Calu3 (cell line): ENCODE data around the gene RNF224. TPM values are rescaled to one million over a fixed set of nuclear protein-coding genes. Genes with fewer than 3 reads are reported as not detected.
A peak's percentile ranks its signal among the peaks of the same experiment; 100 is the strongest.

Source experiments
- BruUV-seq: library from RNA; stranded (reverse); fragments of 400-500 nt; replicated peaks from 2 replicates; lab custom pipeline; 2021; lab: Mats Ljungman, UMichigan
- CTCF ChIA-PET: fragments of 300-600 bp; sonication (Branson Sonifier 250); formaldehyde crosslinking; loops from one replicate; lab custom pipeline; 2022; ENCODE audit warnings: antibody characterized with exemption; lab: Charles Lee
- DNase-seq: peaks from one replicate; pipeline ENCODE4 v3.0.0; 2022
- H3K27ac Mint-ChIP-seq: one replicate; pipeline ENCODE4 v1.8.0; 2022; ENCODE audit warnings: mixed read lengths; ENCODE audit not compliant: unreplicated experiment
- H3K27me3 Mint-ChIP-seq: one replicate; pipeline ENCODE4 v1.8.0; 2022; ENCODE audit warnings: mixed read lengths; ENCODE audit not compliant: unreplicated experiment
- H3K36me3 Mint-ChIP-seq: one replicate; pipeline ENCODE4 v1.8.0; 2022; ENCODE audit warnings: mild to moderate bottlenecking, moderate library complexity, mixed read lengths; ENCODE audit not compliant: insufficient read depth, unreplicated experiment
- H3K4me1 Mint-ChIP-seq: one replicate; pipeline ENCODE4 v1.8.0; 2022; ENCODE audit warnings: mild to moderate bottlenecking, low read depth, mixed read lengths; ENCODE audit not compliant: unreplicated experiment
- H3K4me3 Mint-ChIP-seq: one replicate; pipeline ENCODE4 v1.8.0; 2022; ENCODE audit warnings: mild to moderate bottlenecking, low read depth, moderate library complexity, mixed read lengths; ENCODE audit not compliant: unreplicated experiment
- H3K9me3 Mint-ChIP-seq: one replicate; pipeline ENCODE4 v1.8.0; 2022; ENCODE audit warnings: low read depth, mixed read lengths; ENCODE audit not compliant: unreplicated experiment
- intact Hi-C: fragments of 100-400 bp; cut with micrococcal nuclease; formaldehyde crosslinking; loops from one replicate; pipeline ENCODE4 v1.10.0; 2022; ENCODE audit not compliant: unreplicated experiment
- total RNA-seq: library from RNA; stranded (reverse); gene quantifications from 2 replicates; pipeline ENCODE4 v1.2.3, GENCODE V29; 2022
- TF ChIP-seq, protein P1 (sequence below): fragments of 200-600 bp; IDR thresholded peaks from one replicate; pipeline ENCODE4 v1.8.0; 2022; ENCODE audit warnings: antibody characterized with exemption; ENCODE audit not compliant: unreplicated experiment

RNF224 gene
- total RNA-seq, 1 experiment from 2014 or later = 1.6 TPM

DNA sequence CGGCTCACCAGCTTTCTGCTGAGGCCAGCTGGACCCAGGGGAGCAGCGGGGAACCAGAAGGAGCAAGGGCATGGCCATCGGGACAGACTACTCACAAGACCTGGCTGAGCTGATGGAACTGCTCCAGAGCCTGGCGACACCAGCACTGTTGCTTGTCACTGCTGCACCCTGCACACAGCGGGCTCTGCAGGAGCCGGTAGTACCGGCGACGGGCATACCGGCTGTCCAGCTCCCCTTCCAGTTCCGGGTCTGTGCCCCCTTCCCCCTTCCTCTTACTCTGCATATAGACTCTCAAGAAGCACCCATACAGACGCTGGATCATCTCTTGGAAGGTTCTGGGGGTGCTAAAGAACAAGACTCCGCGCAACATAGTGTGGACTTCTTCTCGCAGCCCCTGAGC, 39.9 kb upstream of the RNF224 start:
- TF ChIP-seq, protein P1, sequence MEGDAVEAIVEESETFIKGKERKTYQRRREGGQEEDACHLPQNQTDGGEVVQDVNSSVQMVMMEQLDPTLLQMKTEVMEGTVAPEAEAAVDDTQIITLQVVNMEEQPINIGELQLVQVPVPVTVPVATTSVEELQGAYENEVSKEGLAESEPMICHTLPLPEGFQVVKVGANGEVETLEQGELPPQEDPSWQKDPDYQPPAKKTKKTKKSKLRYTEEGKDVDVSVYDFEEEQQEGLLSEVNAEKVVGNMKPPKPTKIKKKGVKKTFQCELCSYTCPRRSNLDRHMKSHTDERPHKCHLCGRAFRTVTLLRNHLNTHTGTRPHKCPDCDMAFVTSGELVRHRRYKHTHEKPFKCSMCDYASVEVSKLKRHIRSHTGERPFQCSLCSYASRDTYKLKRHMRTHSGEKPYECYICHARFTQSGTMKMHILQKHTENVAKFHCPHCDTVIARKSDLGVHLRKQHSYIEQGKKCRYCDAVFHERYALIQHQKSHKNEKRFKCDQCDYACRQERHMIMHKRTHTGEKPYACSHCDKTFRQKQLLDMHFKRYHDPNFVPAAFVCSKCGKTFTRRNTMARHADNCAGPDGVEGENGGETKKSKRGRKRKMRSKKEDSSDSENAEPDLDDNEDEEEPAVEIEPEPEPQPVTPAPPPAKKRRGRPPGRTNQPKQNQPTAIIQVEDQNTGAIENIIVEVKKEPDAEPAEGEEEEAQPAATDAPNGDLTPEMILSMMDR = no peak
- no TSS peak for BruUV-seq
- CTCF ChIA-PET = no interaction called here
- Mint-ChIP-seq H3K27ac (no peak overlapping the region), H3K4me3 (peak overlapping the region; percentile 98), H3K9me3 (no peaks in the 10 kb centered on the region), H3K4me1 (peaks cover 10% of the 10 kb centered on the region), H3K36me3 (peaks cover 49% of the 10 kb centered on the region), H3K27me3 (no peaks in the 10 kb centered on the region)
- intact Hi-C loops = no loop called here
- no peak for DNase-seq

DNA sequence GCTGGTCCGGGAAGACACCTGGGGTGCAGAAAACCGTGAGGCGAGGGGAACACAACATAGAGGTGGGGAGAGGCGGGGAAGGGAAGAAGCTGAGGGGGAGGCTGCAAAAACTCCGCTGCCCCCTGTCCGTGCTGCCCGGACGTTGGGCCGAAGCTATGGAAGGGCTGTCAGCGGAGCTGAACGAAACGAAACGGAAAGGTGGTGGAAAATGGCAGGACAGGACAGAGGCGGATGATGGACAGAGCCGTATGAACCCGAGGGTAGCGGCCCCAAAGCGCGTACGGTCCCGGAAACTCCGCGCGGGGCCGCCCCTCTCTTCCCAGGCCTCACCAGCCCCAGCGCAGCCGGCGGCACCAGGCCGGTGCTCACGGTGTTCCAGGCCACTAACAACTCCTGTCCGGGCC, 39.2 kb upstream of the RNF224 start:
- H3K27ac Mint-ChIP-seq = peak overlapping the region; percentile 91
- peaks cover 10% of the 10 kb centered on the region for H3K4me1 Mint-ChIP-seq
- CTCF ChIA-PET = interaction anchor here (1.3 to 1.5 kb wide), 2 partner anchors 39 to 48 kb away, joined by 5 to 11 read pairs; partner anchors contain the start of gene RNF224
- no peak for DNase-seq
- intact Hi-C loops = no loop called here
- no peaks in the 10 kb centered on the region for H3K27me3 Mint-ChIP-seq
- no TSS peak for BruUV-seq
- TF ChIP-seq, protein P1 = no peak
- no peaks in the 10 kb centered on the region for H3K9me3 Mint-ChIP-seq
- peaks cover 49% of the 10 kb centered on the region for H3K36me3 Mint-ChIP-seq
- H3K4me3 Mint-ChIP-seq = peak overlapping the region; percentile 98

- H3K9me3 Mint-ChIP-seq = no peaks in the 10 kb centered on the region
- intact Hi-C loops = no loop called here
- peak; percentile 92 for DNase-seq
- no TSS peak for BruUV-seq
- H3K4me1 Mint-ChIP-seq = peaks cover 10% of the 10 kb centered on the region
- no peaks in the 10 kb centered on the region for H3K27me3 Mint-ChIP-seq
- H3K27ac Mint-ChIP-seq = peak within 1 kb of the TSS; percentile 91
- TF ChIP-seq, protein P1 = no peak
- H3K4me3 Mint-ChIP-seq = peak within 1 kb of the TSS; percentile 98
- CTCF ChIA-PET = interaction anchor here (0.5 to 1.9 kb wide), 8 partner anchors 10 to 122 kb away, joined by 3 to 11 read pairs (median 5); partner anchors contain the start of gene RNF224
- H3K36me3 Mint-ChIP-seq = peaks cover 54% of the 10 kb centered on the region
Measured at GRCh38 chr9:137188490-137189296, 38.6 kb upstream of the RNF224 start, which contains the start of the genes ANAPC2 and SSNA1. TSS of gene ANAPC2 (minus strand) at chr9:137188560. CDS start at chr9:137188532, 28 bp downstream. TSS of gene SSNA1 (plus strand) at chr9:137188676. CDS start at chr9:137188727, 51 bp downstream.

DNA sequence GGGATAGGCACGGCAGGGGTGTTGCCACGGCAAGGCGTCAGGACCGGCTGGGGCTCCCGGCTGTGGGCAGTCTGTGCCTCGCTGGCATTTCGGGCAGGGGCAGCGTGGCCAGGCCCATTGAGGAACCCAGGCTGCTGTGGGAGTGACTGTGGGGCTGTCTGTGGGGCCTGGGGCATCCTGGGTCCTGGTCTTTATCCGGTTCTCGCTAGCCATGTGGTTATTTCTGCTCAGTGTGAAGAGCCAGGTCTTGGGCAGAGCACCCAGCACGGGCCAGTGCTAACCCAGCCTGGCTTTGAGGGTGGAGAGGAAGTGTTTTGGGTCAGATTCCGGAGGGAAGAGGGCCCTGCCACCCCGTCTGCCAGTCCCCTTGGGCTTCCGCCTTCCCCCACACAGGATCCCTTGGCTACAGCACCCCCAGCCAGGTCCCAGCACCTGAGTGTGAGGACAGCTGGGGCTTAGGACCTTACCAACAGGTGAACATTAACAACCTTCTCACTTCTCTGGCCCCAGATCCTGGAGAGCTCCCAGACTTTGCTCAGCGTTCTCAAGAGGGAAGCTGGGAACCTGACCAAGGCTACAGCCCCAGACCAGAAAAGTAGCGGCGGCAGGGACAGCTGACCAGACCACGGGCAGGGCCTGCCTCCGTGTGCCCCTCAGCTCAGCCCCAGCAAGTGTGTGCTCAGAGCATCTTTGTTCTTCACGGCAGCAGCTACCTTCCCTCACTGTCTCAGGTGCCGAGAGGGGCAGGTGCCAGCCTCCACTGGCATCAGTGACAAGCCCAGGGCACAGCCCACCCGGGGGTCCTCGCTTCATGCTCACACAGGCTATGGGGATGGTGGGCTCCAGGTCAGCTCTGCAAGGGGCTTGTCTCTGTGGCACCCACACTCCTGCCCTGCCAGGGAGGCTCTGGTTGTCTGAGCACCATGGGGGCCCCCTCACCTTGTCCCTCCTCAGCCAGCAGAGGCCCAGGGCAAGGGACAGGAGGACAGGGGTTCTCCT, 37.7 kb upstream of the RNF224 start:
- BruUV-seq = TSS peak; percentile 81
- CTCF ChIA-PET = interaction anchor here (0.6 to 1.9 kb wide), 7 partner anchors 9 to 105 kb away, joined by 3 to 11 read pairs (median 5); partner anchors contain the start of gene RNF224
- peak overlapping the region; percentile 91 for H3K27ac Mint-ChIP-seq
- no peak for DNase-seq
- H3K4me1 Mint-ChIP-seq = peaks cover 10% of the 10 kb centered on the region
- H3K9me3 Mint-ChIP-seq = no peaks in the 10 kb centered on the region
- peaks cover 46% of the 10 kb centered on the region for H3K36me3 Mint-ChIP-seq
- intact Hi-C loops = no loop called here
- H3K4me3 Mint-ChIP-seq = peak overlapping the region; percentile 98
- TF ChIP-seq, protein P1 = no peak
- no peaks in the 10 kb centered on the region for H3K27me3 Mint-ChIP-seq
